HepG2 (cell line): Measurements from ENCODE around the gene TM2D1. TPM values are rescaled to one million over a fixed set of nuclear protein-coding genes. Genes with fewer than 3 reads are reported as not detected.
"Not testable (repeated sequence)": the region's sequence is repeated elsewhere in the genome, so short reads cannot be mapped to it uniquely, and the experiment has no call there.

ENCODE experiments used
- ATAC-seq: fragments of 200-7000 bp; cut with Tn5 transposase; 3 replicates; pipeline ENCODE4 v1.9.1; 2020; ENCODE audit warnings: mild to moderate bottlenecking, moderate library complexity
- BruUV-seq: library from RNA; stranded (reverse); fragments of 400-500 nt; replicated peaks from 2 replicates; lab custom pipeline; 2021; lab: Mats Ljungman, UMichigan
- CTCF ChIA-PET: fragments of 300-600 bp; formaldehyde crosslinking; extraction: SDS; loops from one replicate; lab custom pipeline; 2021; ENCODE audit warnings: low total read pairs, inconsistent platforms, low intra/inter-chr PET ratio; lab: Yijun Ruan, JAX
- POLR2A ChIA-PET: fragments of 350-600 bp; sonication (Branson Sonifier 250); formaldehyde crosslinking; loops from one replicate; lab custom pipeline; 2020; ENCODE audit warnings: antibody characterized with exemption, inconsistent platforms; lab: Yijun Ruan, JAX
- DNase-seq: peaks from one replicate; pipeline ENCODE4 v3.0.0-alpha.2; 2015; ENCODE audit warnings: low spot score
- FAIRE-seq: peaks from 3 replicates; lab custom pipeline; 2011; peaks lifted over from hg19 to GRCh38; lab: Jason Lieb, UNC
- H2AFZ ChIP-seq: one replicate; pipeline ENCODE4 v1.6.1; 2011; ENCODE audit warnings: low read length, inconsistent platforms
- H3K27ac ChIP-seq: fragments of 300-600 bp; 3 replicates; pipeline ENCODE4 v1.8.0; 2011; ENCODE audit warnings: mixed run types, mild to moderate bottlenecking, mixed read lengths, low read length, inconsistent platforms; ENCODE audit not compliant: insufficient read depth; ENCODE audit errors: extremely low read length
- H3K27me3 ChIP-seq, 2 experiments: fragments of 200-600 bp in 1 of 2; 2 replicates in 1 of 2; 3 replicates in 1 of 2; pipeline versions ENCODE4 v1.6.0 to v1.8.0; 2011; ENCODE audit warnings: low read length in 2 of 2, mild to moderate bottlenecking in 2 of 2, moderate library complexity in 2 of 2, inconsistent platforms in 1 of 2; ENCODE audit not compliant: insufficient read depth in 2 of 2, control insufficient read depth in 1 of 2
- H3K36me3 ChIP-seq, 2 experiments: fragments of 200-600 bp in 1 of 2; replicated peaks in 1 of 2; 2 replicates in 1 of 2; 3 replicates in 1 of 2; pipeline versions ENCODE4 v1.5.1 to v1.8.0; 2011; ENCODE audit warnings: low read length in 2 of 2, inconsistent platforms in 1 of 2; ENCODE audit not compliant: insufficient read depth in 2 of 2, control insufficient read depth in 1 of 2
- H3K4me1 ChIP-seq: 2 replicates; pipeline ENCODE4 v1.5.1; 2012; ENCODE audit warnings: low read length, inconsistent platforms; ENCODE audit not compliant: insufficient read depth
- H3K4me2 ChIP-seq: 2 replicates; pipeline ENCODE4 v1.6.0; 2011; ENCODE audit warnings: low read depth, low read length, inconsistent platforms
- H3K4me3 ChIP-seq, 3 experiments: fragments of 200-600 bp in 1 of 3; sonication (generic), shearing (Covaris generic) in 1 of 3; replicated peaks in 1 of 3; 2 replicates each; pipeline ENCODE4 v1.5.1; 2011 to 2016; ENCODE audit warnings: low read length in 3 of 3, inconsistent platforms in 2 of 3, low read depth in 2 of 3, mild to moderate bottlenecking in 2 of 3, control low read depth in 1 of 3, mixed read lengths in 1 of 3; ENCODE audit not compliant: insufficient read depth in 1 of 3
- H3K79me2 ChIP-seq: one replicate; pipeline ENCODE4 v1.6.1; 2011; ENCODE audit warnings: low read length, inconsistent platforms; ENCODE audit not compliant: insufficient read depth
- H3K9ac ChIP-seq: 2 replicates; pipeline ENCODE4 v1.6.0; 2011; ENCODE audit warnings: mild to moderate bottlenecking, low read depth, low read length, inconsistent platforms; ENCODE audit not compliant: insufficient read depth
- H3K9me3 ChIP-seq: 2 replicates; pipeline ENCODE4 v1.5.1; 2012; ENCODE audit warnings: mild to moderate bottlenecking, low read length
- H4K20me1 ChIP-seq: 2 replicates; pipeline ENCODE4 v1.6.0; 2011; ENCODE audit warnings: inconsistent platforms, mild to moderate bottlenecking, low read length, moderate library complexity; ENCODE audit not compliant: insufficient read depth
- DNMT3B ChIP-seq: conservative IDR thresholded peaks from 2 replicates; pipeline ENCODE4 v1.6.1; 2016; ENCODE audit warnings: missing biosample characterization, control low read depth
- IKZF4 ChIP-seq: sonication (generic); formaldehyde crosslinking; IDR thresholded peaks from 2 replicates; pipeline ENCODE4 v1.5.1; 2020; ENCODE audit warnings: borderline replicate concordance, mild to moderate bottlenecking, low read depth, missing genetic modification reagents; ENCODE audit errors: not compliant biosample characterization
- MAFF ChIP-seq: IDR thresholded peaks from 2 replicates; pipeline ENCODE4 v1.6.1; 2011; ENCODE audit warnings: low read depth, low read length, improper control_type of control experiment
- ZKSCAN5 ChIP-seq: sonication (generic); formaldehyde crosslinking; IDR thresholded peaks from 2 replicates; pipeline ENCODE4 v1.5.1; 2020; ENCODE audit warnings: mild to moderate bottlenecking, missing genetic modification reagents
- ZNF296 ChIP-seq: sonication (generic); formaldehyde crosslinking; conservative IDR thresholded peaks from 2 replicates; pipeline ENCODE4 v1.5.0; 2020; ENCODE audit warnings: mild to moderate bottlenecking, missing genetic modification reagents
- ZNF337 ChIP-seq: sonication (generic); formaldehyde crosslinking; IDR thresholded peaks from 2 replicates; pipeline ENCODE4 v1.5.1; 2020; ENCODE audit warnings: missing genetic modification reagents, low read depth, mild to moderate bottlenecking, borderline replicate concordance
- WGBS: methylation state at CpG from one replicate; pipeline ENCODE4 v1.1.6; 2017; ENCODE audit warnings: low lambda C conversion rate; 5-methylcytosine and 5-hydroxymethylcytosine counted together
- in situ Hi-C: cut with HindIII; loops from 2 replicates; pipeline ENCODE4 v1.10.0; 2017; ENCODE audit warnings: low pct_unique_long_range_greater_than_20kb; ENCODE audit not compliant: extremely low pct_ligation_motif_present
- intact Hi-C: fragments of 100-400 bp; cut with micrococcal nuclease; formaldehyde crosslinking; loops from one replicate; pipeline ENCODE4 v1.10.0; 2022; ENCODE audit not compliant: unreplicated experiment
- polyA plus RNA-seq, 8 experiments: library from polyadenylated mRNA; depleted of rRNA in 3 of 8; stranded (reverse) in 7 of 8; unstranded in 1 of 8; fragments of >200 nt; fragmentation: Illumina TruSeq in 4 of 8; extraction: Trizol in 4 of 8; gene quantifications; 2 replicates each; pipeline versions ENCODE4 v1.2.1 to v1.2.3, GENCODE V29; 2011 to 2016; ENCODE audit warnings: low read depth in 4 of 8, missing spikeins in 1 of 8, mixed read lengths in 1 of 8; ENCODE audit not compliant: insufficient read depth in 1 of 8
- total RNA-seq, 5 experiments: library from RNA; depleted of rRNA; stranded (reverse); fragments of >200 nt; fragmentation: Illumina TruSeq; extraction: Trizol; gene quantifications; 2 replicates each; pipeline ENCODE4 v1.2.3, GENCODE V29; 2016; ENCODE audit warnings: low read depth in 1 of 5
- TF ChIP-seq, protein P1 (sequence below): sonication (generic); formaldehyde crosslinking; IDR thresholded peaks from 2 replicates; pipeline ENCODE4 v1.5.0; 2020; ENCODE audit warnings: missing genetic modification reagents, mild to moderate bottlenecking, borderline replicate concordance
- TF ChIP-seq, protein P2 (sequence below): sonication (generic); formaldehyde crosslinking; IDR thresholded peaks from 2 replicates; pipeline ENCODE4 v1.4.0; 2020; ENCODE audit warnings: missing genetic modification reagents, borderline replicate concordance

The TM2D1 gene
- total and polyA plus RNA-seq, 2 of the 13 experiments (the other 11 are each of a cell fraction or from before 2014, with no cell fraction given) = 26.6 to 49.0 TPM

DNA sequence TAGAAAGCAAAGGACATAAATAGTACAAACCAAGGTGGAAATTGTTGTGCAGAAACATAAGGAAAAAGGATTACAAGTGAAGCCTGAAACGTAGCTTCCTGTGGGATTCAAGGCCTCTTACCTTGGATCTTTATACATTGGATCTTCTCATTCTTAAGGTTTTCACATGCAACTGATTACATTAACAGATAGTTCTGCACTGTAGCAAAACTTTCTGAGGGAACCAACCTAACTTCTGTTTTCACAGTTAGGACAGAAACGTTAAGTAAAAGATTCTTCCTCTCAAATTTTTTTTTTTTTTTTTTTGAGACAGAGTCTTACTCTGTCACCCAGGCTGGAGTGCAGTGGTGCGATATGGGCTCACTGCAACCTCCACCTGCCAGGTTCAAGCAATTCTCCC, 7.8 kb upstream of the TM2D1 start (continued):
- TF ChIP-seq ZNF337 (no peak), IKZF4 (CRISPR knock-in tag) (no peak), DNMT3B (CRISPR knock-in tag) (no peak), ZNF296 (CRISPR knock-in tag) (no peak), MAFF (no peak), ZKSCAN5 (CRISPR knock-in tag) (no peak)
- TF ChIP-seq, protein P1, sequence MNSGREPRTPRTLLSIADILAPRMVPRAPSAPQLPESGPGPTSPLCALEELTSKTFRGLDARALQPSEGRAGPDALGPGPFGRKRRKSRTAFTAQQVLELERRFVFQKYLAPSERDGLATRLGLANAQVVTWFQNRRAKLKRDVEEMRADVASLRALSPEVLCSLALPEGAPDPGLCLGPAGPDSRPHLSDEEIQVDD (CRISPR knock-in tag) = no peak
- TF ChIP-seq, protein P2, sequence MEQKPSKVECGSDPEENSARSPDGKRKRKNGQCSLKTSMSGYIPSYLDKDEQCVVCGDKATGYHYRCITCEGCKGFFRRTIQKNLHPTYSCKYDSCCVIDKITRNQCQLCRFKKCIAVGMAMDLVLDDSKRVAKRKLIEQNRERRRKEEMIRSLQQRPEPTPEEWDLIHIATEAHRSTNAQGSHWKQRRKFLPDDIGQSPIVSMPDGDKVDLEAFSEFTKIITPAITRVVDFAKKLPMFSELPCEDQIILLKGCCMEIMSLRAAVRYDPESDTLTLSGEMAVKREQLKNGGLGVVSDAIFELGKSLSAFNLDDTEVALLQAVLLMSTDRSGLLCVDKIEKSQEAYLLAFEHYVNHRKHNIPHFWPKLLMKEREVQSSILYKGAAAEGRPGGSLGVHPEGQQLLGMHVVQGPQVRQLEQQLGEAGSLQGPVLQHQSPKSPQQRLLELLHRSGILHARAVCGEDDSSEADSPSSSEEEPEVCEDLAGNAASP = no peak

DNA sequence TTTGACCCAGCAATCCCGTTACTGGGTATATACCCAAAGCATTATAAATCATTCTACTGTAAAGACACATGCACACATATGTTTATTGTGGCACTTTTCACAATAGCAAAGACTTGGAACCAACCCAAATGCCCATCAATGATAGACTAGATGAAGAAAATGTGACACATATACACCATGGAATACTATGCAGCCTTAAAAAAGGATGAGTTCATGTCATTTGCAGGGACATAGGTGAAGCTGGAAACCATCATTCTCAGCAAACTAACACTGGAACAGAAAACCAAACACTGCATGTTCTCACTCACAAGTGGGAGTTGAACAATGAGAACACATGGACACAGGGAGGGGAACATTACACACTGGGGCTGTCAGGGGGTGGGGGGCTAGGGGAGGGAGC, 5.7 kb upstream of the TM2D1 start:
- H3K9ac ChIP-seq, H3K27ac ChIP-seq, intact Hi-C loops, H3K4me2 ChIP-seq, H3K27me3 ChIP-seq, H3K79me2 ChIP-seq, POLR2A ChIA-PET, H2AFZ ChIP-seq, H3K9me3 ChIP-seq, H4K20me1 ChIP-seq, DNase-seq, ATAC-seq, BruUV-seq, CTCF ChIA-PET, H3K4me3 ChIP-seq, in situ Hi-C loops, H3K36me3 ChIP-seq, FAIRE-seq: not testable (repeated sequence)
- peaks cover 25% of the 10 kb centered on the region for H3K4me1 ChIP-seq
- WGBS = 0% methylated on average over 1 of the region's 1 CpG
